NCI-H2196 (cell line): Measurements from ENCODE around the gene DSG3.

ENCODE experiments used
- DNase-seq: peaks from one replicate; lab custom pipeline; 2025; ENCODE audit not compliant: unreplicated experiment; lab: John Stamatoyannopoulos, UW

Gene DSG3, protein sequence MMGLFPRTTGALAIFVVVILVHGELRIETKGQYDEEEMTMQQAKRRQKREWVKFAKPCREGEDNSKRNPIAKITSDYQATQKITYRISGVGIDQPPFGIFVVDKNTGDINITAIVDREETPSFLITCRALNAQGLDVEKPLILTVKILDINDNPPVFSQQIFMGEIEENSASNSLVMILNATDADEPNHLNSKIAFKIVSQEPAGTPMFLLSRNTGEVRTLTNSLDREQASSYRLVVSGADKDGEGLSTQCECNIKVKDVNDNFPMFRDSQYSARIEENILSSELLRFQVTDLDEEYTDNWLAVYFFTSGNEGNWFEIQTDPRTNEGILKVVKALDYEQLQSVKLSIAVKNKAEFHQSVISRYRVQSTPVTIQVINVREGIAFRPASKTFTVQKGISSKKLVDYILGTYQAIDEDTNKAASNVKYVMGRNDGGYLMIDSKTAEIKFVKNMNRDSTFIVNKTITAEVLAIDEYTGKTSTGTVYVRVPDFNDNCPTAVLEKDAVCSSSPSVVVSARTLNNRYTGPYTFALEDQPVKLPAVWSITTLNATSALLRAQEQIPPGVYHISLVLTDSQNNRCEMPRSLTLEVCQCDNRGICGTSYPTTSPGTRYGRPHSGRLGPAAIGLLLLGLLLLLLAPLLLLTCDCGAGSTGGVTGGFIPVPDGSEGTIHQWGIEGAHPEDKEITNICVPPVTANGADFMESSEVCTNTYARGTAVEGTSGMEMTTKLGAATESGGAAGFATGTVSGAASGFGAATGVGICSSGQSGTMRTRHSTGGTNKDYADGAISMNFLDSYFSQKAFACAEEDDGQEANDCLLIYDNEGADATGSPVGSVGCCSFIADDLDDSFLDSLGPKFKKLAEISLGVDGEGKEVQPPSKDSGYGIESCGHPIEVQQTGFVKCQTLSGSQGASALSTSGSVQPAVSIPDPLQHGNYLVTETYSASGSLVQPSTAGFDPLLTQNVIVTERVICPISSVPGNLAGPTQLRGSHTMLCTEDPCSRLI

GRCh38 chr18:31447530-31448191 is at the start of gene DSG3:
DSG3 (plus strand) TSS chr18:31447741; CDS start chr18:31447878, 137 bp downstream.
- DNase-seq = no peak

GRCh38 chr18:31398191-31398590 is 49.4 kb upstream of the DSG3 start:
- DNase-seq = no peak

GRCh38 chr18:31399306-31400032 is 48.1 kb upstream of the DSG3 start:
- no peak for DNase-seq

GRCh38 chr18:31401156-31402025 is 46.1 kb upstream of the DSG3 start:
- no peak for DNase-seq

DNA sequence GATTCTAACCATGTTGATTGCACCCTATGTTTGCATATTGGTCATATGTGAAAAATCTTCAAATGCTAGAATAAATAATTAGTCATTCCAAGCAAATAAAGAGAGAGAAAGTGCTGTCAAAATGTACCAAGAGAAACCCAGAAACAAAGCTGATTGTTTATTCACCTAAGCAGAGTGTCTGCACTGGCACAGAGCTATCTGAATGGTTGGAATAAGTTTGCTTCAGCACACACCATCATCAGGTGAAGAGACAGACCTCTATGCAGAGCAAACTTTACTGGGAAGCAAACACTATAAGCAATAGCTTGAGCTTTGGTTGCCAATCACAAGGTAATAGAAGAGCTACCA is 45.5 kb upstream of the DSG3 start:
- DNase-seq = no peak

DNA sequence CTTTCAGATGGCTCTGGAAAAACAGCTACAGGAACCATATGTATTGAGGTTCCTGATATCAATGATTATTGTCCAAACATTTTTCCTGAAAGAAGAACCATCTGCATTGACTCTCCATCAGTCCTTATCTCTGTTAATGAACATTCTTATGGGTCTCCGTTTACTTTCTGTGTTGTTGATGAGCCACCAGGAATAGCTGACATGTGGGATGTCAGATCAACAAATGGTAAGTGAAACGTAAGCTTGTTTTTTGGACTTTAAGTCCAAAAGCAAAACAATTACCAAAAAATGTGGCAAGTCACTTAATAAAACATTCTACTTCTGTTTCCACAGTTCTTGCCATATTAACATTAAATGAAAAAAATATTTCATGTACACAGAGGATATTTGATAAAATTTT is 44.1 kb upstream of the DSG3 start:
- no peak for DNase-seq

- DNase-seq = no peak
Observed at GRCh38 chr18:31407649-31408048, 39.9 kb upstream of the DSG3 start.

DNA sequence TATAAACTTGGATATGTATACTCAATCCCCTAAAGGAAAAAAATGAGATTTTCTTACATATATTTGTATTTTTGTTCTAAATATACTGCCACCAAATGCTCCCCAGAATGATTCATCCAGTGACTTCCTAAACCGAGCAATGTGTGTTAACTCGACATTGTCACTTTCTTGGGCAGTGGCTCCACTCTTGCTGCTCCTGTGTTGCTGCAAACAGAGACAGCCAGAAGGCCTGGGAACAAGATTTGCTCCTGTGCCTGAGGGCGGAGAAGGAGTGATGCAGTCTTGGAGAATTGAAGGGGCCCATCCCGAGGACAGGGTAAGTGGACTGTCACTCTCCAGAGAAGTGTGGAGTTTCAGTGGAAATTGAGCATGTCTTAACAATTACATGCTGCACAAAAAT is 38.3 kb upstream of the DSG3 start:
- DNase-seq = no peak

- DNase-seq = no peak
Observed at GRCh38 chr18:31410716-31411483, 36.6 kb upstream of the DSG3 start.

GRCh38 chr18:31413137-31413536 is 34.4 kb upstream of the DSG3 start:
- no peak for DNase-seq

GRCh38 chr18:31417850-31418249 is 29.7 kb upstream of the DSG3 start:
- no peak for DNase-seq

DNA sequence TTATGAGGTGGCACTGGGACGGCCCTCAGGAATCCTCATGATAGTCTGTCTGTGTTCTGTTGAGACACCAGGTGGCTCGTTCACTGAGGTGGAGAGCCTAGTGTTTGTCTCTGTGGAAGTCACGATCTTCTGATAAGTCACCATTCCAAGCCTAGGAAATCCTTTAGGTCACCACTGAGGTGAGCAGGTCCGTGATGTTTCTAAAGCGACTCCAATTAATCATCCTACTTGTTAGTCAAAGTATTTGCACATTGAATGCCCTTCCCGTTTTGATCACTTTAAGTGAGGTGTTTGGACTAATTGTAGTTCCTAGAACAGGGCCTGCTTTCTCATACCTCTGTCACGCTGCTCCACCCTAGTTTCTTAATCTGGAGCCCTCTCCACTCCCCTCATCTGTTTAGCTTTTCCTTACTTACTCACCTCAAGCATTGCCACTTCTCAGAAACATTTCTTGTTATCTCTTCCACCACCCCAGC is 28.0 kb upstream of the DSG3 start:
- DNase-seq = no peak

DNA sequence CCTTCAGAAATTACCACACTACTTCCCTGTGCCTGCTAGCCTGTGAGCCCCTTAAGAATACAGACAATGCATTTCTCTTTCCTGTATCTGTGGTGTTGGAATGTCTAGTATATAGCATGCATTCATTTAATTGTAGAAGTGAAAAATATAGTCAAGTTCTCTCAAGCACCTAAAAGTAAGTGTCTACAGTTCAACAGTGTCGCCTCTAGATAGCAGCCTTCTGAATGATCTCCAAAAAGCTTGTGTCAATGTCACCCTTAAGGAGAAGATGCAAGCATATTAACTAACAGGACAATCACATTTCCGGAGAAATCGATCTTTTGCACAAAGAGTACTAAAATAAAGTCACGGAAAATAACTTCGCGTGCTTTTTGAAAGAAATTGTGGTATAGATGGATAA is 27.5 kb upstream of the DSG3 start:
- no peak for DNase-seq

DNA sequence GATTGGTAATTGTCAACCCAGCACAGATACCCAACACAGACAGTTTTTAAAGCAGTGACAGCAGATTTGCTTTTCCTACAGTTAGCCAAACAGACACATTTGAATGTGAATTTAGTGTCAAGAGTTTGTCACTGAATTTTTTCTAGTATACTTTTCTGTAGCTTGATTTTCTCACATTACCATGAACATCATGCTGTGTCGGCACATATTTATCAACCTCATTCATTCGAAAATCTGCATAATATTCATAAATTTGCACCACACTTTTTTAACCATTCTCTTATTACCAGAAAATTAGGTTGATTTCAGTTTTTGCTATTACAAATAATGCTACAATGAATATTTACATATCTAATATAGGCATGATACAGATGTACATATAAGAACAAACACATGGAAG is 27.0 kb upstream of the DSG3 start:
- no peak for DNase-seq

DNA sequence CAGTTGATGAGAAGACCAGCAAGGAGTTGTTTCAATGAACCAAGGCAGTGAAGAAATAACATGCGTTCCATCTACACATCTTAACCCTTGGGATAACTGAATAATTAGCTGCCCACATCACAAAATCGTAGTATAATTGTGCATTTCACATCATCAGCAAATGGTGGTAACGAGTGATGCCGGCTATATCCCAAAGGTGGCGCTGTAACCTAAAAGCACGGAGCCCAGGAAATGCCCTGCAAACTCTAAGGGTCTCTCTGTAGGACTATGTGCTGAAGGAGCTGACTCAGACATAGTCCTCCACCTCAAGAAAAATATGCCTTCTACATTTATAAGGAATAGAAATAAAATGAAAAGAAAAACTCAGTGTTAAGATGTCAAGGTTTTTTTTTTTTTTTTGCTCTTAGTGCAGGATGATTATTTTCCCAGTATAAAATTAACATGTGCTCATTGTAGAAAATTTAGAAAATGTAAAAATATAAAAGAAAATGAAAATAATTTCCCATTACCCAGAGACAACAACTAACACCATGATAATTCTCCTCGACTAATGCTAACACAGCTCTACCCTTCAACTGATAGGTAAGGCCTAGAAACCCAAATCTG is 23.1 kb upstream of the DSG3 start:
- DNase-seq = no peak

GRCh38 chr18:31426021-31426420 is 21.5 kb upstream of the DSG3 start:
- DNase-seq = no peak

DNA sequence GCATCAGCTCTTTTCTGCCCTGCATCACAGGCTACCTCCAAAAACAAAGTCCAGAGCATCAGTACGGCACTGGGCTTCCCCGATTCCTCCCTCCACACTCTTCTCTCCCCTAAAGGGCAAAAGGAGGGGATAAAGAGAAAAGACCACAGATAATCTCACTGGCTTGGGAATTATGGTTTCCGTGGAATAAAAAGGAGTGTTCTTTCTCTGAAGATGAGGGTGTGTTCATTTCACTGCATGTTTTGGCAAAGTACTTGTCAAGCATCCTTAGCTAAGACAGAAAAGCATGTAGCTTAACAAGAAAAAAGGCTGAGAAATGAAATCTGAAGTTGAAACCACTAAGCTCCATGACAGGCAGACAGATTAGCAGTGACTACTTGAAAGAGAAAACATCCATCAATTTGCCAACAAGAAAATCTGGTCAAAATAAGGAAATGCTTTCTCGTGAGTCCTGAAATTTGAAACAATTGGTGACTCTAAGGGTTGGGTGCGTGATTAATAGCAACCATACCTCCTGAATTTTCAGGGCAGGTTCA is 20.6 kb upstream of the DSG3 start:
- no peak for DNase-seq

DNA sequence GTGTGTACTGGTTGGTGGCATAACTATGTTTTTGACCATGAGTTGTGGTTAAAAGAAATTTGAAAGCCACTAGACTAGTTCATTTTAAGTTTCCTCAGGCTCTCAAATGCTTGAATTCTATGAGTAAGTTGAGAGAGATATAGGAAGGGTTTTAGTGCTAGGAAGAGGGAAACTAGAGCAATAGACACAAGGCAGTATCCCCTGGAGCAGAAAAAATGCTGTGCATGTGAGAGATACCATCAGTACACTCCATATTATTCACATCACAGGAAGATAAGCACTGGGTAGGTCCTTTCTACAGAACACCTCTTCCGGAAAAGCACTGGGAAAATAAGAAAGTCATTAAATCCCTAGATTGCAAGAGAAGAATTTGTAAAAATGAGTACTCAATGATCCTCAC is 19.3 kb upstream of the DSG3 start:
- DNase-seq = no peak
